Left ventricle myocardium inferior (tissue), 1 donor: Measurements from ENCODE around the gene CCDC160. TPM values are rescaled to one million over a fixed set of nuclear protein-coding genes. Genes with fewer than 3 reads are reported as not detected.
"Not testable (repeated sequence)": the region's sequence is repeated elsewhere in the genome, so short reads cannot be mapped to it uniquely, and the experiment has no call there.

ENCODE experiments used
- DNase-seq: peaks from one replicate; pipeline ENCODE4 v3.0.0-alpha.2; 2020
- H3K27ac ChIP-seq: fragments of 200-600 bp; replicated peaks from 2 replicates; pipeline ENCODE4 v1.8.0; 2021
- H3K27me3 ChIP-seq: fragments of 200-600 bp; 2 replicates; pipeline ENCODE4 v1.8.0; 2021; ENCODE audit warnings: low read depth
- H3K36me3 ChIP-seq: fragments of 200-600 bp; 2 replicates; pipeline ENCODE4 v1.8.0; 2021
- H3K4me1 ChIP-seq: fragments of 200-600 bp; 2 replicates; pipeline ENCODE4 v1.8.0; 2021
- H3K4me3 ChIP-seq: fragments of 200-600 bp; 2 replicates; pipeline ENCODE4 v1.8.0; 2021; ENCODE audit warnings: mild to moderate bottlenecking, moderate library complexity
- H3K9me3 ChIP-seq: fragments of 200-600 bp; replicated peaks from 2 replicates; pipeline ENCODE4 v1.8.0; 2021
- intact Hi-C: fragments of 100-400 bp; cut with micrococcal nuclease; formaldehyde crosslinking; loops from one replicate; pipeline ENCODE4 v1.11.0; 2022
- total RNA-seq: library from RNA; stranded (reverse); fragmentation: NEBNext Ultra II Directional; extraction: Animal tissue kit (Norgen Biotek cat#: 25700); gene quantifications from one replicate; pipeline ENCODE4 v1.2.1, GENCODE V29; 2021
- TF ChIP-seq, protein P1 (sequence below): fragments of 200-600 bp; IDR thresholded peaks from 2 replicates; pipeline ENCODE4 v1.8.0; 2021; ENCODE audit warnings: antibody characterized with exemption, mild to moderate bottlenecking, borderline replicate concordance
- donor health status: DM: no; HTN: yes; CAD: no; lungs with severe emphysema.

CCDC160 gene
- total RNA-seq, 1 donor from 2014 or later, result not detected

GRCh38 chrX:134255555-134255954 lies 18.6 kb downstream of the CCDC160 start:
- Histone ChIP-seq H3K4me3 (no peak overlapping the region), H3K27ac (no peak overlapping the region), H3K4me1 (no peaks in the 10 kb centered on the region), H3K36me3 (no peaks in the 10 kb centered on the region), H3K27me3 (no peaks in the 10 kb centered on the region), H3K9me3 (no peaks in the 10 kb centered on the region)
- DNase-seq, result no peak
- TF ChIP-seq, protein P1, sequence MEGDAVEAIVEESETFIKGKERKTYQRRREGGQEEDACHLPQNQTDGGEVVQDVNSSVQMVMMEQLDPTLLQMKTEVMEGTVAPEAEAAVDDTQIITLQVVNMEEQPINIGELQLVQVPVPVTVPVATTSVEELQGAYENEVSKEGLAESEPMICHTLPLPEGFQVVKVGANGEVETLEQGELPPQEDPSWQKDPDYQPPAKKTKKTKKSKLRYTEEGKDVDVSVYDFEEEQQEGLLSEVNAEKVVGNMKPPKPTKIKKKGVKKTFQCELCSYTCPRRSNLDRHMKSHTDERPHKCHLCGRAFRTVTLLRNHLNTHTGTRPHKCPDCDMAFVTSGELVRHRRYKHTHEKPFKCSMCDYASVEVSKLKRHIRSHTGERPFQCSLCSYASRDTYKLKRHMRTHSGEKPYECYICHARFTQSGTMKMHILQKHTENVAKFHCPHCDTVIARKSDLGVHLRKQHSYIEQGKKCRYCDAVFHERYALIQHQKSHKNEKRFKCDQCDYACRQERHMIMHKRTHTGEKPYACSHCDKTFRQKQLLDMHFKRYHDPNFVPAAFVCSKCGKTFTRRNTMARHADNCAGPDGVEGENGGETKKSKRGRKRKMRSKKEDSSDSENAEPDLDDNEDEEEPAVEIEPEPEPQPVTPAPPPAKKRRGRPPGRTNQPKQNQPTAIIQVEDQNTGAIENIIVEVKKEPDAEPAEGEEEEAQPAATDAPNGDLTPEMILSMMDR, result no peak
- intact Hi-C loops, result no loop called here

GRCh38 chrX:134256684-134257083 lies 19.7 kb downstream of the CCDC160 start:
- intact Hi-C loops, result no loop called here
- H3K4me3 ChIP-seq, result no peak overlapping the region
- no peak for DNase-seq
- TF ChIP-seq, protein P1, result no peak
- H3K4me1 ChIP-seq, result no peaks in the 10 kb centered on the region
- no peak overlapping the region for H3K27ac ChIP-seq
- no peaks in the 10 kb centered on the region for H3K27me3 ChIP-seq
- no peaks in the 10 kb centered on the region for H3K36me3 ChIP-seq
- no peaks in the 10 kb centered on the region for H3K9me3 ChIP-seq

DNA sequence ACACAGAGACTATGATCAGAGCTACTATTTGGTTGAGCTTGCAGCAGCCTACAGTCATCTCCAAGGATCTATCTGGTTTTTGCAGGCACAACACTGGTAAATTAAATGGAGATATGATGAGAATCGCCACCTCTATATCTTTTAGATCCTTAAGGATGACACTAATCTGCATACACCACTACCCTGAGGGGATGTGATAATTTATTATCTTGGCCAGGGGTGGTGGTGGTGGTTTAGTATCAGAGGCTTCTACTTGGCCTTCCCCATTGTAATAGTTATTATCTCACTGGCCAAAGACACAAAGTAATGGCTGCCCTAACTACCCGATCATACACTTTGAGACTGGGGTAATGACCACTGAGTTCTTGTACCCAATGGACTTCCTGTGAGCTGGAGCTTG lies 21.2 kb downstream of the CCDC160 start:
- Histone ChIP-seq H3K9me3 (no peaks in the 10 kb centered on the region), H3K4me3 (no peak overlapping the region), H3K27me3 (no peaks in the 10 kb centered on the region), H3K27ac (no peak overlapping the region), H3K36me3 (no peaks in the 10 kb centered on the region), H3K4me1 (no peaks in the 10 kb centered on the region)
- DNase-seq, result no peak
- TF ChIP-seq, protein P1, result no peak
- intact Hi-C loops, result no loop called here

- H3K36me3 ChIP-seq, H3K27ac ChIP-seq, H3K4me3 ChIP-seq, H3K27me3 ChIP-seq, intact Hi-C loops, H3K4me1 ChIP-seq, H3K9me3 ChIP-seq, DNase-seq: not testable (repeated sequence)
Observed at GRCh38 chrX:134285934-134286333, 49.0 kb downstream of the CCDC160 start.

DNA sequence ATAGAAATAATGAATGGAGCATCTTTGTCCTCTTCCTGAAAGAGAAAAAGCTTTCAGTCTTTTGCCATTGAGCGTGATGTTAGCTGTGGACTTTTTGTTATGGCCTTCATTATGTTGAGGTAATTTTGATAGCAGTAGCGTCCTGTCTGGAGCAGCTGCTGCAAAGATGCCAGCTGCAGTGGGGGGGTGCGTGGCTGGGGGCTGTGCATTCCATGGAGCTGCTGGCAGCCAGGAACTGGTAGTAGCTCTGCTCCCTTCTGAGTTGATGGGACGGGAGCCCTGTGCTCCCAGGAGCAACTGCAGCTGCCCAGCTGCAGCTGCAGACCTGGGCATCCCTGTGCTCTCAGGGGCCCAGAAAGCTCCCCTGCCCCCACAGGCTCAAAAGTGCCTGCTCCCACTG lies 50.4 kb downstream of the CCDC160 start:
- Histone ChIP-seq H3K36me3 (no peaks in the 10 kb centered on the region), H3K4me3 (no peak overlapping the region), H3K27ac (no peak overlapping the region), H3K4me1 (no peaks in the 10 kb centered on the region), H3K27me3 (no peaks in the 10 kb centered on the region), H3K9me3 (no peaks in the 10 kb centered on the region)
- intact Hi-C loops, result no loop called here
- TF ChIP-seq, protein P1, result no peak
- DNase-seq, result no peak

DNA sequence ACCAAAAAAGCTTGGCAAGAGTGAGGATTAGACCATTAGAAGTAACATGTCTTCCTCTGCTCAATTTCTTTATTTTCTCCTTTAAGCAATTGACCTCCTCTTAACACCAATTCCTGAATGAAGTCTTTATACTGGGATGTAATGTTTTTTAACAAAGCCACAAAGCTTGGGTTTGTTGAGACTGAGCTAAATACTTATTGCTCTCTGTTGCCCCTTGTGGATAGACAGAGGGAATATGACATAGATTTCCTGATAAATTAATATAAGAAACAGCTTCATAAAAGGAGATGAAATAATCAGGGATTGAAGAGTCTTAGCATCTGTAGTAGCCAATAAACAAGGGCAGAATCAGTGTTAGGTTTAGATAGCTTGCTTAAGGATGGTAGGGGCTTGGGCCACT lies 57.6 kb downstream of the CCDC160 start:
- Histone ChIP-seq H3K4me1 (no peaks in the 10 kb centered on the region), H3K27me3 (no peaks in the 10 kb centered on the region), H3K36me3 (no peaks in the 10 kb centered on the region), H3K4me3 (no peak overlapping the region), H3K9me3 (peaks cover 4% of the 10 kb centered on the region), H3K27ac (no peak overlapping the region)
- DNase-seq, result no peak
- TF ChIP-seq, protein P1, result no peak
- intact Hi-C loops, result no loop called here

Other genes starting within 250 kb of the CCDC160 start
- gene PHF6, start 136.1 kb downstream of the CCDC160 start, total RNA-seq, result 9.8 TPM
- gene HPRT1, start 223.0 kb downstream of the CCDC160 start, total RNA-seq, result 19.4 TPM